CD4-positive, alpha-beta T cell treated with Interleukin-1 beta for 1 hour (primary cell): Measurements from ENCODE around the gene MAJIN.

ENCODE experiments used
- DNase-seq, 2 donors: peaks; one replicate each; pipeline ENCODE4 v3.0.0-alpha.2; 2020 to 2022

MAJIN gene

GRCh38 chr11:64931290-64931689 lies 40.6 kb downstream of the MAJIN start:
- DNase-seq, result no peak

- DNase-seq, result no peak
These were observed 41.6 kb downstream of the MAJIN start for GRCh38 chr11:64930340-64930739.

- no peak for DNase-seq
These were observed 42.3 kb downstream of the MAJIN start for GRCh38 chr11:64929625-64930024.

DNA sequence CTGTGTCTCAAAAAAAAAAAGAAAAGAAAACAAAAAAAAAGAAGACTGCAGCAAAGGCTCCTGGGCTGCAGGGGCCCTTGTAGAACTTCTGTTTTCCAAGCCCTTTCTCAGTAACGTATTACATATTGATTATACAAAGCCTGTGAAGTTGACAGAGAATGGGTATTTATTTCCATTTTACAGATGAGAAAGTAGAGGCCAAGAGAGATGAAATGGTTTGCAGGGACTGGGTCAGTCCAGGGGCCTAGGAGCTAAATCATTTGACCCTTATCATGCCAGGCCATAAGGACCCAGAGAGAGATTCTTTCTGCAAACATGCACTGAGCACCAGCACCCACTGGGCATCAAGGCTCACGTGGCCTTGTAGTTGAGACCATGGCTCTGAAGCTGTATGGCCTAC lies 43.0 kb downstream of the MAJIN start:
- no peak for DNase-seq

- DNase-seq, result no peak
These were observed 45.2 kb downstream of the MAJIN start for GRCh38 chr11:64926689-64927088.

- no peak for DNase-seq
These were observed 46.1 kb downstream of the MAJIN start for GRCh38 chr11:64925536-64926436.

- DNase-seq, result peak in 1 of 2 donors; percentile 16
These were observed 47.0 kb downstream of the MAJIN start for GRCh38 chr11:64924910-64925284.

GRCh38 chr11:64923944-64924909 lies 47.7 kb downstream of the MAJIN start, which contains the start of gene PPP2R5B:
PPP2R5B (plus strand) TSS chr11:64924689; CDS start chr11:64925735, 1,046 bp downstream.
- peak; percentile 90 to 92 for DNase-seq

- DNase-seq, result no peak
These were observed 48.7 kb downstream of the MAJIN start for GRCh38 chr11:64923151-64923661.

GRCh38 chr11:64921384-64921783 lies 50.5 kb downstream of the MAJIN start:
- no peak for DNase-seq

GRCh38 chr11:64920124-64920523 lies 51.8 kb downstream of the MAJIN start:
- DNase-seq, result no peak

- DNase-seq, result no peak
These were observed 52.3 kb downstream of the MAJIN start for GRCh38 chr11:64919627-64920026.

GRCh38 chr11:64918017-64918416 lies 53.9 kb downstream of the MAJIN start:
- no peak for DNase-seq

GRCh38 chr11:64917663-64917995 lies 54.3 kb downstream of the MAJIN start:
- no peak for DNase-seq

DNA sequence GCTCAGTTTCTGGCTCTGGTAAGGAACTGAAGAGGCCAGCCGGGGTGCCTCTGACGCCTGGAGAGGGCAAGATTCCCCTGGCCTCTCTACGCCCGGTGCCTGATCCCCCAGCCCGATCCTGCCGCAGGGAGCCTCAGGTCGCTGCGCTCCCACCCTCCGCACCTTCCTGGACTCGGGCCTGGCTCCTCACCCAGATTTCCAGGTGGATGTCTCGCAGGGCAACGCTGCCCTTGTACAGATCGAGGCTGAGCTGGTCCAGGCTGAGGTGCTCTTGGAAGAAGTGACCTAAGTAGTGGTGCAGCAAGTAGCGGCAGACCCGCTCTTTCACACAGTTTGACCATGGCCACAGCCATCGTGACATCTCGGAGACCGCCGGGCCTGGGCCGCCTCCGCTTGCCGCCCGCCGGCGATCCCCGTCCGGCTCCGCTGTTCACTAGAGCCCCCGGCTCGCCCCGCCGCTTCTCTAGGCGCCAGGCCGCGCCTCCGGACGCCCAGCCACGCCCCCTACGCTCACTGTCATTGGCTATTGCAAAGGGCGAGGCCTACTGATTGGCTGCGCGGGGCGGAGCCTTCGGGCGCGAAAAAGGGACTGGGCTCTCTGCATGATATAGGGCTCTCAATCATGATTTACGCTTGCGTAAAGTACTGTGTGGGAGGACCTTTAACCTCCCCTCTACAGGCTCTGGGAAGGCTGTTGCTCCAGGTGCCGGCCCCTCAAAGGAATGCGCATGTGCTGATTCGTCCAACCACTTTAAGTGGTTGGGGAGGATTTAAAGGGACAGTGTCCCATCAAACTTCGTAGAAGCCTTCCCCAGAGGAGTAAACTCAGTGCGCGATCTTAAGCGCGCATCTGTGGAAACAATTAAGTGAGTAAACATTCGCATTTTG lies 54.9 kb downstream of the MAJIN start, which contains the start of gene ATG2A:
Gene ATG2A (minus strand): TSS at position 435 of the 888 bp plus-strand sequence. CDS start 74 bp downstream, at position 361.
- DNase-seq, result peak; percentile 99

DNA sequence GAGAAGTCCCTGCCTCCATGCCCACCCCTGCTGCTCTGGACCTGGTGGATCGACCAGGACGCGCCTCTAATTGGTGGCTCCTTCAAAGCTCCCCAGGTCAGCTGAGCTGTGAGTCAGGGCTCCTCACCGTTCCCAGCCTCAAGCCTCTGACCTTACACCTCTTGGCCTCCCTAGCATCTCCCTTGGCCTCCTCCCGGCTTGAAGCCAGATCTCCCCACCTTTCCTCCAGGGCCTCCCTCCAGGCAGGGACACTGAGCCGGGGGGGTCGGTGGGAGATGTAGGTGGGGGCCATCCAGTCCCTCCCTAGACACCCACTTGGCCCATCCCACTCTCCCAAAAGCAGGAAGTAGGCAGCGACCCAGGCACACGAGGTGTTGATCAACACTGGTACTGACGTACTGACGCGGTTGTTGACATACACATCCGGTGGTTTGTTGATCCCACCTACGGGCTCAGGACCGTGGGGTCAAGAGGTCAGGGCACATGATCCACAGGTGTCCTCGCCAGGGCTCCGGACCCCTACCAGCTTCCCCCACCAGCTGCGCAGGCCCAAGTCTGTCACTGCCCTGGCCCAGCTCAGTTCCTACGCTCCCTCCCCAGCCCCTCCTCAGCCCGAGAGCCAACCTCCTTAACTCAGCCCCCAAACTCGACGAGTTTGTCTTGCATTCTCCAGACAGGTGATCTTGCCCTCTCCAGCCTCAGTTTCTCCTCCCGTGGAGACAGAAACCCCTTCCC lies 55.7 kb downstream of the MAJIN start:
- DNase-seq, result peak; percentile 68 to 76

- DNase-seq, result no peak
These were observed 56.5 kb downstream of the MAJIN start for GRCh38 chr11:64915376-64915887.

DNA sequence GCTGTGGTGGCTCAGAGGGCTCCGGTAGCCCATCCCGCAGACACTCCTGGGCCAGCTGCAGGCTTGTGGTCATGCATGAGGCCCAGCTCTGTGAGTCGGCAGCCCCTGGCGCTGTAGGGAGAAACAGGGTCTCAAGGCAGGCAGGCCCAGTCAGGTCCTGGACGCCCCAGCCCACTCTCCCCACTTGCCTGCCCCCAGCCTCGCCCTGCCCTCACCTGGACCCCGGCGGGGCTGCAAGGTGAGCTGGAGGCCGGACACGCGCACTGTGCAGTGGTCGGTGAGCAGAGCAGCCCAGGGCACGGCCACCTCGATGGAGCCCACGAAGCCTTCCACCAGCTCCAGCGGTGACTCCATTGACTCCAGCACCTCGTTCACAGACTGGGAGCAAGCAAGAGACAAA lies 57.8 kb downstream of the MAJIN start:
- DNase-seq, result no peak

DNA sequence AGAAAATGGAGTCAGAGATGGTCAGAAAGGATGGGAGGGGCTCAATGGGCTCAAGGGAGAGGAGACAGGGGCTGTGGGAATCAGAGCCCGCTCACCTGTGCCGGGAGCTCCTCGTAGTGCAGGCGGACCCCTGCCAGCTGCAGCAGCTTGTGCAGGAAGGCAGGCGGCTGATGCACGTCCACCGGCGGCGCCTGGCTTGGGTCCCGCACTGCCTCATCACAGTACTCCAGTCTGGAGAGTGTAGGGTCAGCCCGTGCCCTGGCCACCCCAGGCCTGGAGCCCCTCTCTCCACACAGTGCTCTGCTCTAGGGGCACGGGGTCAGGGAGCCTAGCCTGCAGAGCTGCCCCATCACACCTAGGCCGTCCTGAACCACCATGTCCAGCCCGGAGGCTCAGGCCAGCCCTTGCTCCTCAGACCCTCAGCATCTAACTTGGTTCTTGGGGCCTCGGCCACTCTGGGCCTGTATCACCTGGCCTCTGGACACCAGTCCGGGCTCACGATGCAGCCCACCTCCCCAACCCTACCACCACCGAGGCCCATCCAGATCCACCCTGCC lies 58.7 kb downstream of the MAJIN start:
- no peak for DNase-seq

- no peak for DNase-seq
These were observed 60.2 kb downstream of the MAJIN start for GRCh38 chr11:64911689-64912088.

GRCh38 chr11:64911142-64911541 lies 60.8 kb downstream of the MAJIN start:
- no peak for DNase-seq
